Left lobe of liver (tissue), 2 donors: ENCODE measurements around the gene BTBD7. TPM values are rescaled to one million over a fixed set of nuclear protein-coding genes. Genes with fewer than 3 reads are reported as not detected.
"Not testable (repeated sequence)": the region's sequence is repeated elsewhere in the genome, so short reads cannot be mapped to it uniquely, and the experiment has no call there.

ENCODE experiments used
- ATAC-seq: fragments of 200-7000 bp; cut with Tn5 transposase; one replicate; pipeline ENCODE4 v1.9.1; 2020; ENCODE audit warnings: mild to moderate bottlenecking, moderate library complexity
- DNase-seq: peaks from one replicate; pipeline ENCODE4 v3.0.0-alpha.2; 2020; ENCODE audit warnings: low spot score
- total RNA-seq: library from RNA; stranded (reverse); gene quantifications from one replicate; pipeline ENCODE4 v1.2.1, GENCODE V29; 2021
- donor health status: DM: no; HTN: no; CAD: no; lungs with moderate emphysema.
- donor health status: DM: no; HTN: yes; CAD: no.

The BTBD7 gene
- total RNA-seq, 1 donor from 2014 or later: 11.0 TPM

DNA sequence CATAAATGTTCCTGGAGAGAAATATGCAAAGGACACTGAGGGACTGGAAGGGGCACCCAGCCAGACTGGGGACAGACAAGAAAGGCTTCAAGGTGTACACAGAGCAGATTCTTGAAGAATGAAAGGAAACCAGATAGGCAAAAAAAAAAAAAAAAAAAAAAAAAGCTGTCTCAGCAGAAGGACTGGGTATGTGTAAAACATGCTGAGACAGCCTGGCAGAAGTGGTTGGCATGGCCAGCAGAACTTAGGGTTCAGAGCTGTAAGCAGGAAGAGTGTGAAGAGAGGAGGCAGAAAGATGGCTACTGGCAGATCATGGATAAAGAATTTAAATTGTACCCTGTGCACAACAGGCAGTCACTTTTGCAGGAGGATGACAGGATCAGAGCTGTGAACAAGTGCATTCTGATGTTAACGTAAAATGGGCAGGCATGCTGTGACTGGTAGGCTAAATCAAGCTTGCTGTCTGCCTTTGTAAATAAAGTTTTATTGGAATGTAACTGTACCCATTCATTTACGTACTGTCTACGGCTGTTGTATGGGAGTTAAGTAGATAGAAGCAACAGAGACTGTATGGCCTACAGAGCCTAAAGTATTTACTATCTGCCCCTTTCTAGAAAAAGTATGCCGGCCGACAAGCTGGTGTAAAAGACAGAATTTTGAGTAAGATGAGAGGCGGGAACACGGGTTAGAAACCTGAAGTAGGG lies 83.6 kb downstream of the BTBD7 start:
- no peak for DNase-seq
- no peak for ATAC-seq

- no peak for DNase-seq
- no peak for ATAC-seq
Observed at GRCh38 chr14:93246534-93246933, 86.3 kb downstream of the BTBD7 start.

GRCh38 chr14:93245764-93246420 lies 86.9 kb downstream of the BTBD7 start:
- ATAC-seq (no peak), DNase-seq (no peak)

GRCh38 chr14:93240678-93241000 lies 92.2 kb downstream of the BTBD7 start:
- DNase-seq (no peak), ATAC-seq (no peak)

DNA sequence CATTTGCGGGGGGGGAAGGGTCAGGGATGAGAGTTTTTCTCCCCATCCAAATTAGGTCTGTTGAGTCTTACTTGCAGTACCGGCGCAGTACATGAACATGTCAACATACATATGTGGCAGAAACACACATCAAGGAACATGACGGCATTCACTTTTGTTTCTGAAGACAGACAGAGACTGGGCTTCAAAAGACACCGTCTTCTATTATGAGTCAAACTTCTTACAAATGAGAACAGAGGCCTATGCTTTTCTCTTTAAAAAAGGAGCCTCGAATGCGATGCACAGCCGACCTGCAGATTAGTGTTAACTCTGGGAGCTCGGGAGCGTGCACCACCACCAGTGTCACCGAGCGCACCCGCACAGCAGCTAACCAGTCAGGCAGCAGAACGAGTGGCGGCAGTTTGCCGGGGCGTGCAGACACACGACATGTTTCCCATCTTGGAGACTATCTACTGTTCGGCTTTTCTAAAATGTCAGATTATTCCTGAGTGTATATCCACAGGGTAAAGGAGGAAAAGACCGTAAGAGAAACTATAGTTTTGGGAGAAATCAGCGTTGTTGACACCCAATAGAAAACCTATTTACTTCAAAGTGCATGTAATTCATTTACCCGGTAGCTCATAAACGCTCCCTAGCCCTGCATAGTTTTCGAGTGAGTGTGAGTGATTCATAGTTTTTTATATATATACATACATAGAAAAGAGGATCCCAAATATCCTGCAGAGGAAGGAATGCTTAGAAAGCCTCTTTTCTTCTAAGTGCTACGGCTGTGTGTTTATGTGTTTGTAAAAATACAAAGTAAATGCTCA lies 92.8 kb downstream of the BTBD7 start:
- DNase-seq: no peak
- no peak for ATAC-seq

DNA sequence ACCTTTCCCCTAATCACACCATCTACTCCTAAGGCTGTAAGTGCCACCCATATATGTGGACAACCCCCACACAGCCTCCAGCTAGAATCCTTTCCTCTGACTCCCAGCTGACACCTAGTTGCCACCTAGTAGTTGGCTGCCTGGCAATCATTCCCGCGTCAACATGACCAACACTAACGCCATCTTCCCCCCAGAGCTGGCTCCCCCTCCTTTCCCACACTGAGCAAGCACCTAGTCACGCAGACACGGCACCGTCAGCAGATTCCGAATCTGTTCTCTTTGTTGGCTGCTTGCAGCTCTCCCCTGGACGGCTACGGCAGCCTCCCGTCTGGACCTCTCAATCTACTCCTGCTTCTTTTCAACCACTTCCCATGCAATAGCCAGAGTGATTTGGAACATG lies 98.0 kb downstream of the BTBD7 start:
- no peak for DNase-seq
- no peak for ATAC-seq

DNA sequence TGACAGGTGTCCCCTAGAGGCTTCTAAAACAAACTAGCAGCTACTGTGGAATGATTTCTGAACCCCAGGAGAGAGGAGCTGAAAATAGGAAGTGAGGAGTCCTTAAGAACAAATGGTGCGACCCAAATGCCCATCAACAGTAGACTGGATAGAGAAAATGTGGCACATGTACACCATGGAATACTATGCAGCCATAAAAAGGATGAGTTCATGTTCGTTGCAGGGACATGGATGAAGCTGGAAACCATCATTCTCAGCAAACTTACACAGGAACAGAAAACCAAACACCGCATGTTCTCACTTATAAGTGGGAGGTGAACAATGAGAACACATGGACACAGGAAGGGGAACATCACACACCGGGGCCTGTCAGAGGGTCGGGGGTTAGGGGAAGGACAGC lies 99.8 kb downstream of the BTBD7 start:
- DNase-seq, ATAC-seq: not testable (repeated sequence)

DNA sequence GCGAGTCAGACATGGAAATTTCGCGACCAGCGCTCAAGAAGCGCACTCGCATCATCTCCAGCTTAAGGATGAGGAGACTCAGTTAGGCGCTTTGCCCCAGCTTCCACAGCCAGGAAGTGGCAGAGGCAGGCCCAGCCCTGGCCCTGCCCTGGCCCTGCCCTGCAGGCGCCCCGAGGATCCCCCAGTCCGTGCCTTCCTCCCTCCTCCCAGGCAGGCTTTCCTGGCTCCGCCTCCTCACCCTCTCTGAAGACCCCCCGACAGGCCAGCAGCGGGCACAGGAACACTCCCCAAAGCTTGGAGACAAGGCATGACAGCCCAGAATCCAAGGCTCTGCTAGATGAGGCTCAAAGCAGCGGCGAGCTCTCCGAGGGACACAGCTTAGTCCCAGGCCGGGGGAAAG lies 100.7 kb downstream of the BTBD7 start:
- no peak for DNase-seq
- no peak for ATAC-seq

GRCh38 chr14:93231129-93231979 lies 101.5 kb downstream of the BTBD7 start:
- ATAC-seq (peak; percentile 48), DNase-seq (no peak)

GRCh38 chr14:93230539-93230938 lies 102.3 kb downstream of the BTBD7 start:
- DNase-seq (no peak), ATAC-seq (peak; percentile 15)

GRCh38 chr14:93228550-93228949 lies 104.3 kb downstream of the BTBD7 start:
- no peak for ATAC-seq
- no peak for DNase-seq

- DNase-seq (no peak), ATAC-seq (no peak)
Observed at GRCh38 chr14:93223565-93223964, 109.3 kb downstream of the BTBD7 start.

DNA sequence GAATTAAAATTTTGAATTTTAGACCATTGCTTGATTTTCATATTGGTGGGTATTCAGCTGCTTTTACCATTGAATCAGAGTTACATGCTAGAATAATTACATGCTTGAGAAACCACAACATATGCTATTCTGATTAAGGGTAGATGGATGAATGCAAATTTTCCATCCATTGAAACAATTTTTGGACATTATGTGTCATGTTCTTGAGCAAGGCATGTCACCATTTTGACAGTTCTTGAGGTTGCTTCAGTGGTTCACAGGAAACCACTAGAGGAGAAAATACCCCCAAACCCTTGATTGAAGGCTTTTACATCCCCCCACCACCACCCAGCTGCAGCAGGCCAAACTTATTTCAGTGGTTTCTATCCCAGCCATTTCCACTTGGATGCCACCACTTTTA lies 112.3 kb downstream of the BTBD7 start:
- no peak for ATAC-seq
- no peak for DNase-seq

DNA sequence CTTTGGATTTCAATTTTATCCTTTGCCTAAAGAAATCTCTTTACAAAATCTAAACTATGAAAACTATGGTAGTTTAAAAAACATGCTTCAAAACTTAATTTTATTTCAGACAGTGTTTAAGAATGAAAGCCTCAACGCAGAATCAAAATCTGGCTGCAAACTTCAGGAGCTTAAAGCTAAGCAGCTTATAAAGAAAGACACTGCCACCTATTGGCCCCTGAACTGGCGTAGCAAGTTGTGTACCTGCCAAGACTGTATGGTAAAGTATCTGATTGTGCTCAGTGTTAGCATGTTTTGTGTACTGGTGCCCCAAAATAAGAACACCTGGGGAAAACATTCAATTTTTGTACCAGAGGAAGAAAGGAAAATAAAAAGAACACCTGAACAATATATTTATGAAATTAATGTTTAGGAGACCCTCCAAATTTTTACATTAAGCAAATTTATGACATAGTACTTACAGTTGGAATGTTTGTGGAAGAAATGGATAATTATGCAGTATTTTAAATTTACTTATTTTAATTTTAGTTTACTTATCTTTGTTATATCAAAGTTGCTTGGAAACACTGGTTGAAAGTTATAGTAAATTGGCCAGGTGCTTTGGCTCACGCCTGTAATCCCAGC lies 113.6 kb downstream of the BTBD7 start:
- no peak for DNase-seq
- peak; percentile 94 for ATAC-seq

GRCh38 chr14:93214598-93214997 lies 118.2 kb downstream of the BTBD7 start:
- ATAC-seq: no peak
- DNase-seq: no peak

- ATAC-seq: no peak
- no peak for DNase-seq
Observed at GRCh38 chr14:93212432-93212831, 120.4 kb downstream of the BTBD7 start.

- DNase-seq (no peak), ATAC-seq (peak; percentile 65)
Observed at GRCh38 chr14:93207468-93208308, 125.1 kb downstream of the BTBD7 start.

DNA sequence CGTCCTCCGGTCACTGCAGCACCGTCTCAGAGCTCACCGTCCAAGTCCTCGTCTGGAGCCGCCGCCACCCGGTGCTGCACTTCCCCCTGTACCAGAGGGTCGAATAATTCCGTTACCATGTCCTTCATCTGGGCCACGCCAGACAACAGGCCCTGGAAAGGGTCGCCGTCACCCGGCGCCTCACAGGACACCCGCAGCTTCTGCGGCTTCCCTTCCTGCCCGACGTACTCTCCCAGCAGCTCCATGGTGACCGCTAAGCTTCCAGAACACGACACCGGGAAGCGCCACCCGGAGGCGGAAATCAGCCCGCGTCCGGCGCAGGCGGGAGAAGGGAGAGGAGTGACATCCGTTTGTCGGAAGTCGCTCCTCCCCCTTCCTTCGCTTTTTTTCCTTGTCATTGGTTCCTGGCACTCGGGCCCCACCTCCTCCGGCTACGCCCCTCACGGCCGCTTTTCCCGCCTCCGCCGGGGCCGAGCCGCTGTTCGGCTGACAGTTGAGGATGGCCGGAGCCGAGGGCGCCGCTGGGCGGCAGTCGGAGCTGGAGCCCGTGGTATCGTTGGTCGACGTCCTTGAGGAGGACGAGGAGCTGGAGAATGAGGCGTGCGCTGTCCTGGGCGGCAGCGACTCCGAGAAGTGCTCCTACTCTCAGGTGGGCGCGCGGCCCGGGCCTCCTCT lies 125.9 kb downstream of the BTBD7 start, which contains the start of the genes GON7 and UBR7:
TSS of gene GON7 (minus strand) at position 273 of the 675 bp plus-strand sequence. CDS start at position 245, 28 bp downstream.
TSS of gene UBR7 (plus strand) at position 464 of the 675 bp plus-strand sequence. CDS start at position 500, 36 bp downstream.
- DNase-seq (peak; percentile 96), ATAC-seq (peak; percentile 98)
